Type B pancreatic cell (in vitro differentiated cells): ENCODE data around the gene PCK1. TPM values are rescaled to one million over a fixed set of nuclear protein-coding genes. Genes with fewer than 3 reads are reported as not detected.
A peak's percentile ranks its signal among the peaks of the same experiment; 100 is the strongest.

Source experiments
- DNase-seq: peaks from one replicate; pipeline ENCODE4 v3.0.0; 2021; ENCODE audit warnings: mixed read lengths; ENCODE audit not compliant: unreplicated experiment; ENCODE audit errors: extremely low spot score
- H3K27ac Mint-ChIP-seq: 2 replicates; pipeline ENCODE4 v1.8.0; 2021; ENCODE audit warnings: mild to moderate bottlenecking, mixed read lengths
- H3K27me3 Mint-ChIP-seq: 2 replicates; pipeline ENCODE4 v1.8.0; 2021; ENCODE audit warnings: mixed read lengths
- H3K36me3 Mint-ChIP-seq: 2 replicates; pipeline ENCODE4 v1.8.0; 2021; ENCODE audit warnings: mixed read lengths
- H3K4me1 Mint-ChIP-seq: one replicate; pipeline ENCODE4 v1.8.0; 2021; ENCODE audit warnings: mixed read lengths; ENCODE audit not compliant: unreplicated experiment
- H3K4me3 Mint-ChIP-seq: 2 replicates; pipeline ENCODE4 v1.8.0; 2021; ENCODE audit warnings: mild to moderate bottlenecking, mixed read lengths
- H3K9me3 Mint-ChIP-seq: 2 replicates; pipeline ENCODE4 v1.8.0; 2021; ENCODE audit warnings: mixed read lengths
- CTCF ChIP-seq: fragments of 200-600 bp; sonication (generic); conservative IDR thresholded peaks from 2 replicates; pipeline ENCODE4 v1.5.0; 2021; ENCODE audit warnings: antibody characterized with exemption, mild to moderate bottlenecking
- total RNA-seq: library from RNA; stranded (reverse); gene quantifications from 2 replicates; pipeline ENCODE4 v1.2.1, GENCODE V29; 2021; ENCODE audit warnings: low replicate concordance

PCK1 gene
- total RNA-seq, 1 donor from 2014 or later = 2.3 TPM

- TF ChIP-seq CTCF = no peak
- peaks cover 17% of the 10 kb centered on the region for H3K9me3 Mint-ChIP-seq
- peaks cover 38% of the 10 kb centered on the region for H3K27me3 Mint-ChIP-seq
- H3K4me1 Mint-ChIP-seq = peaks cover 12% of the 10 kb centered on the region
- H3K27ac Mint-ChIP-seq = no peak overlapping the region
- H3K36me3 Mint-ChIP-seq = no peaks in the 10 kb centered on the region
- no peak for DNase-seq
- H3K4me3 Mint-ChIP-seq = no peak overlapping the region
These were observed 23.1 kb upstream of the PCK1 start for GRCh38 chr20:57537822-57538221.

- Mint-ChIP-seq H3K4me1 (peaks cover 14% of the 10 kb centered on the region), H3K27me3 (peaks cover 51% of the 10 kb centered on the region), H3K27ac (no peak overlapping the region), H3K9me3 (peaks cover 13% of the 10 kb centered on the region), H3K36me3 (no peaks in the 10 kb centered on the region), H3K4me3 (no peak overlapping the region)
- no peak for TF ChIP-seq CTCF
- DNase-seq = no peak
These were observed 21.0 kb upstream of the PCK1 start for GRCh38 chr20:57539889-57540288.

DNA sequence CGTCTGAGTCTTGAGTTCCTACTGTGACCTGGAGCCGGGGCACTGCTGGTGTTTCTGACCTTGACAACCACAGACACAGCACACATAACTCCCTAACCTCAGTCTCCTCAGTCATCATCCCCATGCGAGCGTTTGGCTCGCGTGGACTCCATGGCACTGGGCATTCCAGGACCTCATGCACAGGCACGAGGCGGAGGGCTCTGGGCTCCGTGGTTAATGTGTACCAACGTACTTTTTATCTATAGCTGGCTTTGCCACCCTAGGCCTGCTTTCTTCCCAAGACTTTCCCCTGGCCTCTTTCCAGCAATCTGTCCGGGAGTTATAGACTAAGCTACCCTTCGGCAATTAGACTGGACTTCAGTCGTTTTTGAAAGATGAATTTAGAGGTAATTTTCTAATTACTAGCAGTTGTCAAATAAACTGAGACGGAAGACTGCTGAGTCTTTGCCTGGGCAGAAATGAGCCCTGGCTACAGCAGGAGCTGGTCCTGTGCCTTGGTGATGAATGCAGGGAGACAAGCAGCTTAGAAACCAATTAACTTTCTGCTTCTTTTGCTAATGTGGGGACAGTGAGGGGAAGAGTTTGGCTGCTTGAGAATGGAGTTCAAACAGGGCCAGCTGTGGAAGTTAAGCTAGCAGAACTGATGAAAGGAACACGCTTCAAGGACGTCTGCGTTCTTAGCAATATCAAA, 19.9 kb upstream of the PCK1 start:
- no peak for TF ChIP-seq CTCF
- H3K4me1 Mint-ChIP-seq = peaks cover 20% of the 10 kb centered on the region
- no peak overlapping the region for H3K27ac Mint-ChIP-seq
- peaks cover 13% of the 10 kb centered on the region for H3K9me3 Mint-ChIP-seq
- no peak for DNase-seq
- H3K36me3 Mint-ChIP-seq = no peaks in the 10 kb centered on the region
- peak overlapping the region; percentile 7 for H3K4me3 Mint-ChIP-seq
- peaks cover 49% of the 10 kb centered on the region for H3K27me3 Mint-ChIP-seq

DNA sequence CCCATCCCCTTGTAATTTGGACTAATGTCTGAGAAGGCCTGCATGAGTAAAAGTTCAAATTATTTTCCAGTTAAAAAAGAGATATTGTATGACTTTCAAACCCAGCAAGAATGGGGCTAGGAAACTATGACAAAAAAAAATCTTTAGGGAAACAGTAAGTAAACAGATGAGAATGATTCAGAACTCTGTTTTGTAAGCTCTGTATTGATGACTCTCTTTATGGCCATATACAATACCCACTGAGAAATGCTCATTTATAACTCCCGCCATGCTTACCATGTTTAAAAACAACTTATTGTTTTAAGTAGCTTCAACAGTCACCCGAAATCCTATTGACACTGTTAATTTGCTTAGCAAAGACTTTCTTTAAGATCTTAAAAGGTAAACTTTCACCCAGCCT, 17.2 kb upstream of the PCK1 start:
- Mint-ChIP-seq H3K9me3 (no peaks in the 10 kb centered on the region), H3K4me1 (peaks cover 20% of the 10 kb centered on the region), H3K36me3 (no peaks in the 10 kb centered on the region), H3K27me3 (peaks cover 36% of the 10 kb centered on the region), H3K4me3 (no peak overlapping the region), H3K27ac (no peak overlapping the region)
- TF ChIP-seq CTCF = no peak
- DNase-seq = no peak

DNA sequence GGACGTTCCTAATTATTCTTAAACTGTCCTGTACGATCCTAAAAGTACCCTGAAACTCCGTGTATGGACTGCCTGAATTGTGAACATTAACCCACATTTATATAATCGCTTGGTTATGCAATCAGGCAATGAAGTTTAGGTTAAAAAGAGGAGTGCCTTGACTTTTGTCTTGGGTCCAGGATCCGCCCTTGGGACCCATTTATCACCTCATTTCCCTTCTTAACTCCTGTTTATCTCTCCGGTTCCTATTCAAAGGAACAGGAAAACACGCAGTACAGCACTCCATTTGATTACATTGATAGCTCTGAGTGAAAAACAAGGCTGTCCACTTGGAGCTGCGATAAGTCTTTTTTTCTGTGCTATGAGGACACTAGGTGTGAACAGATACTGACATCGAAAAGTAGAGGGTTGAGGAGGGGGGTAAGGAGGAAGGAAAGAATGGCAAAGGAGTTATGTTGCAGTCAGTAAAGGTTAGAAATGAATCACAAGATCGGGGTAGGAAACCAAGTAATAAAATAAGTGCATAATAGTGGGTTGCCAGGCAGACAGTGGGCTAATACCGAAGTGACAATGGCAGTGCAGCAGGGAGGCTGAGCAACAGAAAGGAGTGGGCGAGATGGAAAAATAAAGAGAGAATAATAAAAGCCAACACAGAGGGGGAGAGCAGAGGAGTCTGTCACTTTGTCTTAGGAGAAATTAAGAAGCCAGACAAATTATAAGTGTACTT, 15.9 kb upstream of the PCK1 start:
- Mint-ChIP-seq H3K4me3 (no peak overlapping the region), H3K27me3 (peaks cover 38% of the 10 kb centered on the region), H3K27ac (no peak overlapping the region)

More for the DNA sequence above, 15.9 kb upstream of the PCK1 start:
- DNase-seq = no peak
- H3K36me3 Mint-ChIP-seq = no peaks in the 10 kb centered on the region
- TF ChIP-seq CTCF = no peak
- no peaks in the 10 kb centered on the region for H3K9me3 Mint-ChIP-seq
- H3K4me1 Mint-ChIP-seq = peaks cover 20% of the 10 kb centered on the region
